A673 (cell line): ENCODE data around the gene ZNF177. TPM values are rescaled to one million over a fixed set of nuclear protein-coding genes. Genes with fewer than 3 reads are reported as not detected.
A peak's percentile ranks its signal among the peaks of the same experiment; 100 is the strongest.

Experiments used
- BruUV-seq: library from RNA; stranded (reverse); fragments of 400-500 nt; replicated peaks from 2 replicates; lab custom pipeline; 2021; lab: Mats Ljungman, UMichigan
- CTCF ChIA-PET: fragments of 300-600 bp; sonication (Branson Sonifier 250); formaldehyde crosslinking; loops from one replicate; lab custom pipeline; 2022; ENCODE audit warnings: antibody characterized with exemption; lab: Charles Lee
- POLR2A ChIA-PET: fragments of 300-600 bp; sonication (Branson Sonifier 250); formaldehyde crosslinking; loops from one replicate; lab custom pipeline; 2022; ENCODE audit warnings: antibody characterized with exemption; ENCODE audit not compliant: low non-redundant PET; lab: Charles Lee
- DNase-seq: peaks from one replicate; pipeline ENCODE4 v3.0.0-alpha.2; 2015; ENCODE audit warnings: low spot score
- H3K27ac ChIP-seq: fragments of 200-600 bp; sonication (generic); 2 replicates; pipeline ENCODE4 v1.5.1; 2016; ENCODE audit warnings: mixed run types, low read depth, mild to moderate bottlenecking, mixed read lengths, antibody characterized with exemption, low read length; ENCODE audit not compliant: poor library complexity, severe bottlenecking
- H3K27me3 ChIP-seq: fragments of 200-600 bp; sonication (generic); replicated peaks from 2 replicates; pipeline ENCODE4 v1.6.1; 2017; ENCODE audit warnings: mixed run types, low read depth, mild to moderate bottlenecking, mixed read lengths, antibody characterized with exemption, low read length; ENCODE audit not compliant: insufficient read depth, poor library complexity
- H3K36me3 ChIP-seq: fragments of 200-600 bp; sonication (generic); 2 replicates; pipeline ENCODE4 v1.6.1; 2016; ENCODE audit warnings: mixed run types, mild to moderate bottlenecking, mixed read lengths, antibody characterized with exemption, low read length; ENCODE audit not compliant: insufficient read depth, poor library complexity, severe bottlenecking
- H3K4me1 ChIP-seq: fragments of 200-600 bp; sonication (generic); 2 replicates; pipeline ENCODE4 v1.6.1; 2017; ENCODE audit warnings: mixed run types, mild to moderate bottlenecking, mixed read lengths, antibody characterized with exemption, low read length; ENCODE audit not compliant: insufficient read depth, poor library complexity, severe bottlenecking
- H3K4me3 ChIP-seq: fragments of 200-600 bp; sonication (generic); 2 replicates; pipeline ENCODE4 v1.5.1; 2016; ENCODE audit warnings: low read depth, mixed run types, mild to moderate bottlenecking, mixed read lengths, low read length; ENCODE audit not compliant: poor library complexity, severe bottlenecking
- H3K9me3 ChIP-seq: fragments of 200-600 bp; sonication (generic); 2 replicates; pipeline ENCODE4 v1.6.1; 2016; ENCODE audit warnings: mixed run types, low read depth, mild to moderate bottlenecking, mixed read lengths, antibody characterized with exemption, low read length; ENCODE audit not compliant: poor library complexity, severe bottlenecking
- EZH2 ChIP-seq: fragments of 200-600 bp; sonication (generic); IDR thresholded peaks from 2 replicates; pipeline ENCODE4 v1.6.1; 2017; ENCODE audit warnings: borderline replicate concordance, low read depth, mild to moderate bottlenecking, mixed read lengths, antibody characterized with exemption, low read length; ENCODE audit not compliant: poor library complexity, severe bottlenecking
- intact Hi-C: fragments of 100-400 bp; cut with micrococcal nuclease; formaldehyde crosslinking; loops from one replicate; pipeline ENCODE4 v1.10.0; 2022; ENCODE audit not compliant: unreplicated experiment
- total RNA-seq: library from RNA; stranded (reverse); gene quantifications from 2 replicates; pipeline ENCODE4 v1.2.3, GENCODE V29; 2021
- TF ChIP-seq, protein P1 (sequence below): fragments of 300-800, 200-600 bp; sonication (generic); conservative IDR thresholded peaks from 2 replicates; pipeline ENCODE4 v1.5.1; 2017; ENCODE audit warnings: low read depth, mild to moderate bottlenecking, antibody characterized with exemption, low read length, moderate library complexity, mixed read lengths

ZNF177 gene
- total RNA-seq, 1 experiment from 2014 or later = 3.8 TPM

DNA sequence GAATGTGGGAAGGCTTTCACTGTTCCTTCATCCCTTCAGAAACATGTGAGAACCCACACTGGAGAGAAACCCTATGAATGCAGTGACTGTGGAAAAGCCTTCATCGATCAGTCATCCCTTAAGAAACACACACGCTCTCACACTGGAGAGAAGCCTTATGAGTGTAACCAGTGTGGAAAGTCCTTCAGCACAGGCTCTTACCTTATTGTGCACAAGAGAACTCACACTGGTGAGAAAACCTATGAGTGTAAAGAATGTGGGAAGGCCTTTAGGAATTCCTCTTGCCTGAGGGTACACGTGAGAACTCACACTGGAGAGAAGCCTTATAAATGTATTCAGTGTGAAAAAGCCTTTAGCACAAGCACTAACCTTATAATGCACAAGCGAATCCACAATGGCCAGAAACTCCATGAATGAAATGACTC is 18.6 kb downstream of the ZNF177 start:
- no peaks in the 10 kb centered on the region for H3K27me3 ChIP-seq
- no peak for DNase-seq
- H3K4me1 ChIP-seq = no peaks in the 10 kb centered on the region
- no peak overlapping the region for H3K4me3 ChIP-seq
- POLR2A ChIA-PET = no interaction called here
- peaks cover 42% of the 10 kb centered on the region for H3K36me3 ChIP-seq
- CTCF ChIA-PET = no interaction called here
- peaks cover 93% of the 10 kb centered on the region for H3K9me3 ChIP-seq
- H3K27ac ChIP-seq = no peak overlapping the region
- TF ChIP-seq, protein P1, sequence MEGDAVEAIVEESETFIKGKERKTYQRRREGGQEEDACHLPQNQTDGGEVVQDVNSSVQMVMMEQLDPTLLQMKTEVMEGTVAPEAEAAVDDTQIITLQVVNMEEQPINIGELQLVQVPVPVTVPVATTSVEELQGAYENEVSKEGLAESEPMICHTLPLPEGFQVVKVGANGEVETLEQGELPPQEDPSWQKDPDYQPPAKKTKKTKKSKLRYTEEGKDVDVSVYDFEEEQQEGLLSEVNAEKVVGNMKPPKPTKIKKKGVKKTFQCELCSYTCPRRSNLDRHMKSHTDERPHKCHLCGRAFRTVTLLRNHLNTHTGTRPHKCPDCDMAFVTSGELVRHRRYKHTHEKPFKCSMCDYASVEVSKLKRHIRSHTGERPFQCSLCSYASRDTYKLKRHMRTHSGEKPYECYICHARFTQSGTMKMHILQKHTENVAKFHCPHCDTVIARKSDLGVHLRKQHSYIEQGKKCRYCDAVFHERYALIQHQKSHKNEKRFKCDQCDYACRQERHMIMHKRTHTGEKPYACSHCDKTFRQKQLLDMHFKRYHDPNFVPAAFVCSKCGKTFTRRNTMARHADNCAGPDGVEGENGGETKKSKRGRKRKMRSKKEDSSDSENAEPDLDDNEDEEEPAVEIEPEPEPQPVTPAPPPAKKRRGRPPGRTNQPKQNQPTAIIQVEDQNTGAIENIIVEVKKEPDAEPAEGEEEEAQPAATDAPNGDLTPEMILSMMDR = no peak
- no peak for TF ChIP-seq EZH2
- no TSS peak for BruUV-seq
- intact Hi-C loops = no loop called here

- intact Hi-C loops = no loop called here
- H3K27ac ChIP-seq = no peak overlapping the region
- H3K36me3 ChIP-seq = peaks cover 1% of the 10 kb centered on the region
- TF ChIP-seq EZH2 = no peak
- TF ChIP-seq, protein P1 = no peak
- ChIA-PET CTCF (no interaction called here), POLR2A (no interaction called here)
- peak; percentile 88 for DNase-seq
- H3K4me1 ChIP-seq = no peaks in the 10 kb centered on the region
- peaks cover 51% of the 10 kb centered on the region for H3K9me3 ChIP-seq
- peak overlapping the region; percentile 46 for H3K4me3 ChIP-seq
- BruUV-seq = no TSS peak
- no peaks in the 10 kb centered on the region for H3K27me3 ChIP-seq
Observed at GRCh38 chr19:9406798-9407352, 44.1 kb downstream of the ZNF177 start.

DNA sequence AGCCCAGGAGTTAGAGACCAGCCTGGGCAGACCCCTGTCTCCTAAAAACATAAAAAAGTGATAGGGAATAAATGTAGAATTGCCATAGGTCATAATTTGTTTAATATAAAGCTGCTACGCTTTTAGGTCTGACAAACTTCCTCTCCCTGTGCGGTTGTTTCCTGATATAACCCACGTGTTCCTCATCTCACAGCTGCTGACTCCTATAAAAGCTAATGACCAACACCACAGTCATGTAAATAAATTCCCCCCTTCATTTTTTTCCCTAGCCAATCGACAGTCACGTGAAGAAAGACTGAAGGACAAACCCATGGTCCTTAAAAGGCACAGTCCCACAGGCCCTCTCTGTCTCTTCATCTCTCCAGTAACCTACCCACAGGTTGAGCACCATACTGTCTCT is 45.0 kb downstream of the ZNF177 start:
- TF ChIP-seq, protein P1 = no peak
- no peak for TF ChIP-seq EZH2
- intact Hi-C loops = no loop called here
- Histone ChIP-seq H3K4me1 (no peaks in the 10 kb centered on the region), H3K27me3 (no peaks in the 10 kb centered on the region), H3K36me3 (peaks cover 11% of the 10 kb centered on the region), H3K9me3 (peaks cover 60% of the 10 kb centered on the region), H3K4me3 (no peak overlapping the region), H3K27ac (no peak overlapping the region)
- DNase-seq = peak; percentile 4
- no TSS peak for BruUV-seq
- ChIA-PET CTCF (no interaction called here), POLR2A (no interaction called here)
